NCI-H510A (cell line): ENCODE results near the gene ERI2.
"Not testable (repeated sequence)": the region's sequence is repeated elsewhere in the genome, so short reads cannot be mapped to it uniquely, and the experiment has no call there.

Experiments used
- DNase-seq: peaks from one replicate; lab custom pipeline; 2025; lab: John Stamatoyannopoulos, UW

ERI2 gene

GRCh38 chr16:20763461-20764232 lies 42.6 kb downstream of the ERI2 start, which contains the start of gene ACSM3:
Gene ACSM3 (plus strand): TSS chr16:20764014. CDS start chr16:20770035, 6,021 bp downstream.
- no peak for DNase-seq

GRCh38 chr16:20762404-20763123 lies 43.7 kb downstream of the ERI2 start:
- DNase-seq = no peak

- no peak for DNase-seq
Observed at GRCh38 chr16:20761175-20761574, 45.1 kb downstream of the ERI2 start.

GRCh38 chr16:20760346-20760745 lies 45.9 kb downstream of the ERI2 start:
- no peak for DNase-seq

- not testable (repeated sequence) for DNase-seq
Observed at GRCh38 chr16:20755799-20756198, 50.5 kb downstream of the ERI2 start.

GRCh38 chr16:20755238-20755637 lies 51.0 kb downstream of the ERI2 start:
- DNase-seq = no peak

GRCh38 chr16:20753727-20754126 lies 52.5 kb downstream of the ERI2 start:
- DNase-seq = no peak

- no peak for DNase-seq
Observed at GRCh38 chr16:20750558-20750957, 55.7 kb downstream of the ERI2 start.

- DNase-seq = no peak
Observed at GRCh38 chr16:20749474-20749873, 56.8 kb downstream of the ERI2 start.

GRCh38 chr16:20747030-20747816 lies 59.0 kb downstream of the ERI2 start:
- DNase-seq = no peak

- DNase-seq = no peak
Observed at GRCh38 chr16:20746461-20746860, 59.8 kb downstream of the ERI2 start.
